CD4-positive, alpha-beta memory T cell (primary cell): ENCODE results near the gene SSRP1. TPM values are rescaled to one million over a fixed set of nuclear protein-coding genes. Genes with fewer than 3 reads are reported as not detected.
"Not testable (repeated sequence)": the region's sequence is repeated elsewhere in the genome, so short reads cannot be mapped to it uniquely, and the experiment has no call there.

Experiments used
- CTCF ChIA-PET: fragments of 350-600 bp; sonication (Branson Sonifier 250); formaldehyde crosslinking; loops from one replicate; lab custom pipeline; 2021; ENCODE audit warnings: inconsistent platforms; ENCODE audit not compliant: partially characterized antibody; lab: Charles Lee
- POLR2A ChIA-PET: fragments of 350-600 bp; sonication (Branson Sonifier 250); formaldehyde crosslinking; loops from one replicate; lab custom pipeline; 2021; ENCODE audit not compliant: partially characterized antibody; lab: Charles Lee
- DNase-seq, 5 donors: peaks; one replicate each; pipeline versions ENCODE4 v3.0.0 to v3.0.0-alpha.2; 2020 to 2022; ENCODE audit warnings: mixed read lengths in 1 of 5
- H3K27ac ChIP-seq: one replicate; pipeline ENCODE4 v1.7.0; 2013; ENCODE audit warnings: low read depth, low read length
- H3K27me3 ChIP-seq: 2 replicates; pipeline ENCODE4 v1.7.0; 2013; ENCODE audit warnings: mild to moderate bottlenecking, low read length, moderate library complexity; ENCODE audit not compliant: insufficient read depth
- H3K36me3 ChIP-seq: 2 replicates; pipeline ENCODE4 v1.7.0; 2013; ENCODE audit warnings: mild to moderate bottlenecking, low read length, moderate library complexity; ENCODE audit not compliant: insufficient read depth
- H3K4me1 ChIP-seq: 2 replicates; pipeline ENCODE4 v1.7.0; 2013; ENCODE audit warnings: mild to moderate bottlenecking, low read length, moderate library complexity; ENCODE audit not compliant: insufficient read depth
- H3K4me3 ChIP-seq, 2 donors: one replicate each; pipeline ENCODE4 v1.7.0; 2013; ENCODE audit warnings: low read length in 2 of 2, mild to moderate bottlenecking in 1 of 2
- H3K9me3 ChIP-seq, 2 donors: one replicate each; pipeline ENCODE4 v1.7.0; 2013; ENCODE audit warnings: low read length in 2 of 2, control low read depth in 1 of 2; ENCODE audit not compliant: control insufficient read depth in 1 of 2
- H3K27ac Mint-ChIP-seq, 7 donors: one replicate each; pipeline ENCODE4 v1.8.0; 2020 to 2021; ENCODE audit warnings: mixed read lengths in 7 of 7, mild to moderate bottlenecking in 6 of 7, inconsistent platforms in 3 of 7, moderate library complexity in 3 of 7
- H3K27me3 Mint-ChIP-seq, 2 donors: one replicate each; pipeline ENCODE4 v1.8.0; 2020 to 2021; ENCODE audit warnings: mixed read lengths in 2 of 2
- H3K36me3 Mint-ChIP-seq, 2 donors: one replicate each; pipeline ENCODE4 v1.8.0; 2020 to 2021; ENCODE audit warnings: mixed read lengths in 2 of 2, inconsistent platforms in 1 of 2, mild to moderate bottlenecking in 1 of 2
- H3K4me1 Mint-ChIP-seq, 4 donors: one replicate each; pipeline ENCODE4 v1.8.0; 2020 to 2021; ENCODE audit warnings: mixed read lengths in 4 of 4, mild to moderate bottlenecking in 1 of 4
- H3K4me3 Mint-ChIP-seq, 8 donors: one replicate each; pipeline ENCODE4 v1.8.0; 2020 to 2021; ENCODE audit warnings: mixed read lengths in 8 of 8, mild to moderate bottlenecking in 7 of 8, moderate library complexity in 6 of 8, inconsistent platforms in 3 of 8
- H3K9me3 Mint-ChIP-seq, 8 donors: one replicate each; pipeline ENCODE4 v1.8.0; 2020 to 2021; ENCODE audit warnings: mixed read lengths in 8 of 8, mild to moderate bottlenecking in 5 of 8, inconsistent platforms in 3 of 8, moderate library complexity in 1 of 8
- intact Hi-C: fragments of 100-400 bp; cut with micrococcal nuclease; formaldehyde crosslinking; loops from one replicate; pipeline ENCODE4 v1.15.1; 2023
- polyA plus RNA-seq, 2 donors: library from polyadenylated mRNA; unstranded; fragments of 300-500 nt; fragmentation: Illumina TruSeq; gene quantifications; one replicate each; pipeline ENCODE4 v1.2.3, GENCODE V29; 2021
- total RNA-seq, 2 experiments: library from RNA; stranded (reverse); gene quantifications; one replicate each; pipeline ENCODE4 v1.2.3, GENCODE V29; 2021

Gene SSRP1
- total and polyA plus RNA-seq, 4 experiments from 2014 or later: 19.6 to 74.3 (median 55.6) TPM

DNA sequence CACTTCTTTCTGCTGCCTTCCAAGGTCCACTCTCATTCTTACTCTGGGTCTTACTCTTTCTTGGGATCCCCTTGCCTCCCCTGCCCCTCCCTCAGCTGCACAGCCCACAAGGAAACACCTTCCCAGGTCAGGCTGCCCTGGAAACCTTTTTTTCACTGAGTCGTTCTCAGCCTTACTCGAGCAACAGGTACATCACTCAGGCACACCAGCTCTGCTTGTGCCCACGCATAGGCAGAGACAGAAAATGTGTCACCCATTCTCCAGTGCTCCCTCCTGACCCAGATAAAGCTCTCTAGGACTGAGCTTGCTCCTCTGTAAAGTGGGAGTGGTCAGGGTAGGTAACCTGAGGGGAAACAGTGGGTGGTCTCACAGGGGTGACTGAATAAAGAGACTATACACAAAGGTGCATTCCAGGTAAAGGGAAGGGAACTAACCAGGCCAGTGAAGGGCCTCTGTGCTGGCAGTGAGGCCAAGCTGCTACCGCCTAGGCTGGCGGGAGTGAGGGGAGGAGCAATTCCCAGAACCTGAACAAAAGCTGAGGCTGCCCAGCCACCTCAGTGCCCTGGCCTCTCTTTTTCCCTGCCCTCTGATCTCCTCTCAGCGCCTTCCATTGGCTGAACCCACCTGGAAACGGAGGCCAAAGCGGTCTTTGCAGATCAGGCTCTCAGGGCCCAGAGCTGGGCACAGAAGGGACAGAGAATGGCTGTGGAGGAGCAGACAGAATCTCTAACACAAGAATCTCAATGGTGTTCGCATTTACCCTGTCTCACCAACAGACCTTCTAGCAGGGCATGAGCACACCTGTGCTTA is 29.4 kb upstream of the SSRP1 start:
- CTCF ChIA-PET: interaction anchor here (0.8 kb wide), 1 partner anchor 12 kb away, joined by 3 read pairs; no protein-coding TSS in a partner anchor
- no peaks in the 10 kb centered on the region for H3K9me3 ChIP-seq
- Mint-ChIP-seq H3K36me3 (no peaks in the 10 kb centered on the region), H3K27ac (peak overlapping the region in 1 of 7 donors; percentile 62), H3K27me3 (peaks cover 6 to 7% of the 10 kb centered on the region in 2 donors), H3K9me3 (peaks cover 0 to 2% (median 0%) of the 10 kb centered on the region in 8 donors), H3K4me3 (peak overlapping the region in 1 of 8 donors; percentile 2), H3K4me1 (no peaks in the 10 kb centered on the region)
- POLR2A ChIA-PET: no interaction called here
- H3K4me1 ChIP-seq: no peaks in the 10 kb centered on the region
- H3K36me3 ChIP-seq: no peaks in the 10 kb centered on the region
- no peak overlapping the region for H3K4me3 ChIP-seq
- H3K27me3 ChIP-seq: no peaks in the 10 kb centered on the region
- H3K27ac ChIP-seq: no peak overlapping the region
- DNase-seq: no peak
- intact Hi-C loops: no loop called here

- Histone ChIP-seq H3K4me1 (no peaks in the 10 kb centered on the region), H3K4me3 (no peak overlapping the region), H3K36me3 (no peaks in the 10 kb centered on the region), H3K9me3 (no peaks in the 10 kb centered on the region), H3K27ac (no peak overlapping the region), H3K27me3 (no peaks in the 10 kb centered on the region)
- POLR2A ChIA-PET: no interaction called here
- Mint-ChIP-seq H3K9me3 (peaks cover 0 to 2% (median 0%) of the 10 kb centered on the region in 8 donors), H3K4me1 (no peaks in the 10 kb centered on the region), H3K27me3 (peaks cover 6 to 7% of the 10 kb centered on the region in 2 donors), H3K27ac (no peak overlapping the region), H3K36me3 (no peaks in the 10 kb centered on the region), H3K4me3 (no peak overlapping the region)
- CTCF ChIA-PET: interaction anchor here (1.2 to 7.8 kb wide), 3 partner anchors 15 to 130 kb away, joined by 3 to 70 read pairs (median 3); no protein-coding TSS in a partner anchor
- intact Hi-C loops: no loop called here
- DNase-seq: no peak
Measured at GRCh38 chr11:57363131-57364080, 27.7 kb upstream of the SSRP1 start.

GRCh38 chr11:57361926-57362325 is 26.2 kb upstream of the SSRP1 start:
- Mint-ChIP-seq H3K27ac (no peak overlapping the region), H3K27me3 (peaks cover 6 to 7% of the 10 kb centered on the region in 2 donors), H3K36me3 (no peaks in the 10 kb centered on the region), H3K4me3 (peak overlapping the region in 1 of 8 donors; percentile 5), H3K4me1 (no peaks in the 10 kb centered on the region), H3K9me3 (peaks cover 0 to 2% (median 0%) of the 10 kb centered on the region in 8 donors)
- POLR2A ChIA-PET: interaction anchor here (0.5 kb wide), 1 partner anchor 130 kb away, joined by 3 read pairs; no protein-coding TSS in a partner anchor
- no peaks in the 10 kb centered on the region for H3K27me3 ChIP-seq
- no peak overlapping the region for H3K27ac ChIP-seq
- DNase-seq: no peak
- intact Hi-C loops: no loop called here
- no peaks in the 10 kb centered on the region for H3K36me3 ChIP-seq
- H3K4me3 ChIP-seq: no peak overlapping the region
- CTCF ChIA-PET: interaction anchor here (1.2 to 7.8 kb wide), 4 partner anchors 14 to 132 kb away, joined by 3 to 70 read pairs (median 6); no protein-coding TSS in a partner anchor
- no peaks in the 10 kb centered on the region for H3K9me3 ChIP-seq
- H3K4me1 ChIP-seq: no peaks in the 10 kb centered on the region

DNA sequence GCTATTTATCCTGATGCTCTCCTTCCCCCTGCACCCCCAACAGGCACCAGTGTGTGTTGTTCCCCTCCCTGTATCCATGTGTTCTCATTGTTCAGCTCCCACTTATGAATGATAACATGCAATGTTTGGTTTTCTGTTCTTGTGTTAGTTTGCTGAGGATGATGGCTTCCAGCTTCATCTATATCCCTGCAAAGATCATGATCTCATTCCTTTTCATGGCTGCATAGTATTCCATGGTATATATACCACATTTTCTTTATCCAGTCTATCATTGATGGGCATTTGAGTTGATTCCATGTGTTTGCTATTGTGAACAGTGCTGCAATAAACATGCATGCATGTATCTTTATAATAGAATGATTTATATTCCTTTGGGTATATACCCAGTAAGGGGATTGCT is 25.7 kb upstream of the SSRP1 start:
- DNase-seq, H3K27me3 ChIP-seq, H3K27ac ChIP-seq, intact Hi-C loops, H3K27me3 Mint-ChIP-seq, H3K4me3 Mint-ChIP-seq, H3K4me1 Mint-ChIP-seq, H3K36me3 Mint-ChIP-seq, H3K27ac Mint-ChIP-seq, H3K4me1 ChIP-seq, POLR2A ChIA-PET, H3K4me3 ChIP-seq, H3K9me3 ChIP-seq, H3K36me3 ChIP-seq, H3K9me3 Mint-ChIP-seq: not testable (repeated sequence)
- CTCF ChIA-PET: interaction anchor here (3.0 to 7.8 kb wide), 2 partner anchors 13 to 132 kb away, joined by 8 to 70 read pairs; no protein-coding TSS in a partner anchor

- intact Hi-C loops: no loop called here
- ChIA-PET POLR2A (no interaction called here), CTCF (interaction anchor here (3.0 to 7.8 kb wide), 2 partner anchors 13 to 133 kb away, joined by 8 to 70 read pairs; no protein-coding TSS in a partner anchor)
- Mint-ChIP-seq H3K4me3 (no peak overlapping the region), H3K27ac (peak overlapping the region in 1 of 7 donors; percentile 35), H3K27me3 (peaks cover 5 to 11% of the 10 kb centered on the region in 2 donors), H3K4me1 (no peaks in the 10 kb centered on the region), H3K36me3 (no peaks in the 10 kb centered on the region), H3K9me3 (no peaks in the 10 kb centered on the region)
- no peaks in the 10 kb centered on the region for H3K4me1 ChIP-seq
- no peaks in the 10 kb centered on the region for H3K9me3 ChIP-seq
- no peaks in the 10 kb centered on the region for H3K36me3 ChIP-seq
- H3K27ac ChIP-seq: no peak overlapping the region
- no peak overlapping the region for H3K4me3 ChIP-seq
- H3K27me3 ChIP-seq: no peaks in the 10 kb centered on the region
- no peak for DNase-seq
Measured at GRCh38 chr11:57360991-57361390, 25.3 kb upstream of the SSRP1 start.

DNA sequence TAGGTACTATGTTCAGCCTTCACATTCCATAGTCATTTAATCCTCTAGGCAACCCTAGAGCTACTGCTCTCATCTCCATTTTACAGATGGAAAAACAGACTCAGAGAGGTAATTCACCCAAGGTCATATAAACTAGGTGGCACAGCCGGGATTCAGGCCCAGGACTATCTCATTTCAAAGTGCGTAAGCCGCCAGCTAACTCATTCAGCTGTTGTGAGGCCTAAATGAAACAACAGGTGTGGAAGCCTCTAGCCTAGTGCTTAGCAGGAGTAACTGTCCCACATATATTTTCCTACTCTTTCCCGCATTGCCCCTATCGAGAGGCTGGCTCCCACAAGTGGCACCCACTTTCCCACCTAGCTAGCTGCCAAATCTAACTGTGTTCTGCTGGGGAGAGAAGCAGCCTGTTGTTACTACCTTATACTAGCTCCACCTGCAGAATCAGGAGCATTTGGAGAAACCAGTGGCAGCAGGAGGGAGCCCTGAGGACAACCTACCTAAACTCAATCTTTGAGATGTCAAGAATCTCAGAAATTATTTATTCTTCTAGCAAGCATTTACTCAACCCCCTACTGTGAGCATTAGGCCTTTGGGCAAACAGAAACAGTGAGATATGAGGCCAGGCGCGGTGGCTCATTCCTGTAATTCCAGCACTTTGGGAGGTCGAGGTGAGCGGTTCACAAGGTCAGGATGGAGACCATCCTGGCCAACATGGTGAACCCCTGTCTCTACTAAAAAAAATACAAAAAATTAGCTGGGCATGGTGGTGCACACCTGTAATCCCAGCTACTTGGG is 24.4 kb upstream of the SSRP1 start:
- H3K9me3 Mint-ChIP-seq: no peaks in the 10 kb centered on the region
- no peak overlapping the region for H3K4me3 Mint-ChIP-seq
- H3K36me3 Mint-ChIP-seq: no peaks in the 10 kb centered on the region
- no peaks in the 10 kb centered on the region for H3K4me1 Mint-ChIP-seq
- no peaks in the 10 kb centered on the region for H3K9me3 ChIP-seq
- POLR2A ChIA-PET: no interaction called here
- intact Hi-C loops: no loop called here
- peaks cover 5 to 12% of the 10 kb centered on the region in 2 donors for H3K27me3 Mint-ChIP-seq
- no peak overlapping the region for H3K27ac Mint-ChIP-seq
- no peak overlapping the region for H3K27ac ChIP-seq
- no peak overlapping the region for H3K4me3 ChIP-seq
- no peaks in the 10 kb centered on the region for H3K4me1 ChIP-seq
- DNase-seq: no peak
- CTCF ChIA-PET: interaction anchor here (1.3 to 7.8 kb wide), 3 partner anchors 12 to 134 kb away, joined by 4 to 70 read pairs (median 8); no protein-coding TSS in a partner anchor
- H3K27me3 ChIP-seq: no peaks in the 10 kb centered on the region
- H3K36me3 ChIP-seq: no peaks in the 10 kb centered on the region
